ENCODE results near the gene RBFOX2. TPM values are rescaled to one million over a fixed set of nuclear protein-coding genes. Genes with fewer than 3 reads are reported as not detected.

The RBFOX2 gene
- total and polyA plus RNA-seq, 2 of the 13 experiments (the other 11 are each of a cell fraction or from before 2014, with no cell fraction given), result 37.3 to 40.4 TPM

- BruUV-seq (replicated peaks), result no TSS peak
- no peak for FAIRE-seq
- CTCF ChIA-PET (ENCODE audit: low intra/inter-chr PET ratio, low total read pairs), result interaction anchor here (0.6 kb wide), 1 partner anchor 200 kb away, joined by 3 read pairs; no protein-coding TSS in a partner anchor
- no peaks in the 10 kb centered on the region for H3K9me3 ChIP-seq (ENCODE audit: low read length)
- H3K4me2 ChIP-seq (ENCODE audit: low read depth, low read length), result no peak overlapping the region
- H3K36me3 ChIP-seq (replicated peaks in 1 of 2; ENCODE audit: control insufficient read depth in 1 of 2, insufficient read depth in 2 of 2, low read length in 2 of 2), result no peaks in the 10 kb centered on the region
- TF ChIP-seq ATF7-NPFF (CRISPR knock-in tag; IDR thresholded peaks at IDR 0.05; ENCODE audit: low read depth) (no peak), ZNF747 (CRISPR knock-in tag; IDR thresholded peaks at IDR 0.05; ENCODE audit: borderline replicate concordance) (no peak), HOXA5 (CRISPR knock-in tag; IDR thresholded peaks at IDR 0.05) (no peak), PPARG (CRISPR knock-in tag; conservative IDR thresholded peaks at IDR 0.05) (no peak), NFAT5 (CRISPR knock-in tag; IDR thresholded peaks at IDR 0.05) (no peak), SOX5 (CRISPR knock-in tag; IDR thresholded peaks at IDR 0.05; ENCODE audit: borderline replicate concordance) (no peak), PLRG1 (conservative IDR thresholded peaks at IDR 0.05) (no peak), JUNB (CRISPR knock-in tag; IDR thresholded peaks at IDR 0.05; ENCODE audit: borderline replicate concordance) (no peak), ZC3H4 (CRISPR knock-in tag; IDR thresholded peaks at IDR 0.05; ENCODE audit: borderline replicate concordance) (no peak), MED13 (CRISPR knock-in tag; IDR thresholded peaks at IDR 0.05) (no peak), ZBTB1 (CRISPR knock-in tag; IDR thresholded peaks at IDR 0.05; ENCODE audit: borderline replicate concordance) (no peak), ATAD3A (CRISPR knock-in tag; IDR thresholded peaks at IDR 0.05) (no peak), POLR2AphosphoS5 (IDR thresholded peaks at IDR 0.05; ENCODE audit: low read depth, low read length) (no peak), RFXAP (CRISPR knock-in tag; IDR thresholded peaks at IDR 0.05; ENCODE audit: borderline replicate concordance) (no peak), CC2D1A (CRISPR knock-in tag; IDR thresholded peaks at IDR 0.05) (no peak), ARHGAP35 (CRISPR knock-in tag; IDR thresholded peaks at IDR 0.05; ENCODE audit: borderline replicate concordance) (no peak)
- TF ChIP-seq, protein P1, sequence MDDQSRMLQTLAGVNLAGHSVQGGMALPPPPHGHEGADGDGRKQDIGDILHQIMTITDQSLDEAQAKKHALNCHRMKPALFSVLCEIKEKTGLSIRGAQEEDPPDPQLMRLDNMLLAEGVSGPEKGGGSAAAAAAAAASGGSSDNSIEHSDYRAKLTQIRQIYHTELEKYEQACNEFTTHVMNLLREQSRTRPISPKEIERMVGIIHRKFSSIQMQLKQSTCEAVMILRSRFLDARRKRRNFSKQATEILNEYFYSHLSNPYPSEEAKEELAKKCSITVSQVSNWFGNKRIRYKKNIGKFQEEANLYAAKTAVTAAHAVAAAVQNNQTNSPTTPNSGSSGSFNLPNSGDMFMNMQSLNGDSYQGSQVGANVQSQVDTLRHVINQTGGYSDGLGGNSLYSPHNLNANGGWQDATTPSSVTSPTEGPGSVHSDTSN (CRISPR knock-in tag; IDR thresholded peaks at IDR 0.05; ENCODE audit: borderline replicate concordance), result no peak
- TF ChIP-seq, protein P2, sequence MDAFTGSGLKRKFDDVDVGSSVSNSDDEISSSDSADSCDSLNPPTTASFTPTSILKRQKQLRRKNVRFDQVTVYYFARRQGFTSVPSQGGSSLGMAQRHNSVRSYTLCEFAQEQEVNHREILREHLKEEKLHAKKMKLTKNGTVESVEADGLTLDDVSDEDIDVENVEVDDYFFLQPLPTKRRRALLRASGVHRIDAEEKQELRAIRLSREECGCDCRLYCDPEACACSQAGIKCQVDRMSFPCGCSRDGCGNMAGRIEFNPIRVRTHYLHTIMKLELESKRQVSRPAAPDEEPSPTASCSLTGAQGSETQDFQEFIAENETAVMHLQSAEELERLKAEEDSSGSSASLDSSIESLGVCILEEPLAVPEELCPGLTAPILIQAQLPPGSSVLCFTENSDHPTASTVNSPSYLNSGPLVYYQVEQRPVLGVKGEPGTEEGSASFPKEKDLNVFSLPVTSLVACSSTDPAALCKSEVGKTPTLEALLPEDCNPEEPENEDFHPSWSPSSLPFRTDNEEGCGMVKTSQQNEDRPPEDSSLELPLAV (CRISPR knock-in tag; conservative IDR thresholded peaks at IDR 0.05; ENCODE audit: low read depth), result no peak
- H3K27me3 ChIP-seq (ENCODE audit: control insufficient read depth in 1 of 2, insufficient read depth in 2 of 2, low read length in 2 of 2), result no peaks in the 10 kb centered on the region
- 84% methylated on average over 3 of the region's 3 CpGs for WGBS (ENCODE audit: low lambda C conversion rate)
- no peak for ATAC-seq
- no peaks in the 10 kb centered on the region for H4K20me1 ChIP-seq (ENCODE audit: insufficient read depth, low read length)
- no peak for DNase-seq (ENCODE audit: low spot score)
- H3K4me3 ChIP-seq (replicated peaks in 1 of 3; ENCODE audit: insufficient read depth in 1 of 3, low read depth in 2 of 3, low read length in 3 of 3), result no peak overlapping the region
- POLR2A ChIA-PET, result no interaction called here
- H3K79me2 ChIP-seq (ENCODE audit: insufficient read depth, low read length), result peaks cover 3% of the 10 kb centered on the region
- no peak overlapping the region for H2AFZ ChIP-seq (ENCODE audit: low read length)
- peaks cover 13% of the 10 kb centered on the region for H3K4me1 ChIP-seq (ENCODE audit: insufficient read depth, low read length)
- H3K27ac ChIP-seq (ENCODE audit: extremely low read length, insufficient read depth, low read length), result no peak overlapping the region
- no peak overlapping the region for H3K9ac ChIP-seq (ENCODE audit: insufficient read depth, low read depth, low read length)
- in situ Hi-C loops (cut with HindIII; ENCODE audit: extremely low pct_ligation_motif_present, low pct_unique_long_range_greater_than_20kb), result no loop called here
- intact Hi-C loops (cut with micrococcal nuclease; ENCODE audit: unreplicated experiment), result no loop called here
These were observed 162.0 kb downstream of the RBFOX2 start for GRCh38 chr22:35866651-35867050.
